Activated naive CD4-positive, alpha-beta T cell treated with anti-CD3 and anti-CD28 coated beads, Interleukin-2, amount 50 U/mL, for 24 hours (primary cell): Measurements from ENCODE around the gene PLA2G3.
"Not testable (repeated sequence)": the region's sequence is repeated elsewhere in the genome, so short reads cannot be mapped to it uniquely, and the experiment has no call there.

Experiments used
- H3K27ac Mint-ChIP-seq: one replicate; pipeline ENCODE4 v1.8.0; 2021; ENCODE audit warnings: mild to moderate bottlenecking, mixed read lengths
- H3K27me3 Mint-ChIP-seq: one replicate; pipeline ENCODE4 v1.8.0; 2021; ENCODE audit warnings: mixed read lengths
- H3K36me3 Mint-ChIP-seq: one replicate; pipeline ENCODE4 v1.8.0; 2021; ENCODE audit warnings: mixed read lengths
- H3K4me1 Mint-ChIP-seq: one replicate; pipeline ENCODE4 v1.8.0; 2021; ENCODE audit warnings: mixed read lengths
- H3K4me3 Mint-ChIP-seq: one replicate; pipeline ENCODE4 v1.8.0; 2021; ENCODE audit warnings: mild to moderate bottlenecking, mixed read lengths
- H3K9me3 Mint-ChIP-seq: one replicate; pipeline ENCODE4 v1.8.0; 2021; ENCODE audit warnings: mixed read lengths

PLA2G3 gene

DNA sequence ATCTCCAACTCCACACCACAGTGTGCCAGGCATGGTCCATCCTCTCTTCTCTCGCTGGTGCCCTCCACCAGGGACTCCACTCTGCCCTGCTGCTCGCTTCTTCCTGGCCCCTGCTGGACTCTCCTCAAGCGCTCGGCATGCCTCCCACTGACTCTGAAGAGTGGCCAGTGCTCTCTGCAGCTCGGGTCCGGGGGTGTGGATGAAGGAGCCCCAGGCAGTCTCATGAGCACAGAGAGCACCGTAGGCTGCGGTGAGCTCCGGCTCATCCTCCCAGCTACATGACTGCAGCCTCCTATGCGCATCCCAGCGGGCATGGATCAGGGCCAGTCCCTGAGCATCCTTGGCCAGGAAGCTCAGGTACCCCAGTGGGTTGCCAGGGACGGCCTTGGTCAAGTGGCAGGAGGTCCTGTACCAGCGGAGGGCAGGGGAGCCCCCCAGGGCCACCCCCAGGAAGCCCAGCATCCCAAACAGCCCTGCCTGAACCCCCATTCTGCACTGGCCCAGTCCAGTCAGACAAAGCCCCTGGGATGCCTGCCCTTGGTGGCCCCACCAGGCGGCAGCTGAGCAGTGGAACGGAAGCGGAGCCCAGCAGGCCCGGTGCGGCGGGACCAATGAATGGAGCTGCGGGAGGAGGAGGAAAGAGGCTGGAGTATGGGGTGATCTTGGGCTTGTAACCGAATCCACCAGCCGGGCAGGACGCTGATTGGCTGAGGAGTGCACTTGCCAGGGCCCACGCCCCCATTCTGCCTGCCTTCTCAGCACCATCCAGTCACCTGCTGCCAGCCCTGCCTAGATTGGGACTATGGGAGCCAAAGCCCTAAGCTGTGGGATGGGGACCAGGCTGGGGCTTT is at the start of gene PLA2G3:
PLA2G3 (minus strand) TSS at position 643 of the 851 bp plus-strand sequence; CDS start at position 489, 154 bp downstream.
- peaks cover 2% of the 10 kb centered on the region for H3K36me3 Mint-ChIP-seq
- H3K4me1 Mint-ChIP-seq: peaks cover 6% of the 10 kb centered on the region
- H3K9me3 Mint-ChIP-seq: peaks cover 3% of the 10 kb centered on the region
- no peak within 1 kb of the TSS for H3K27ac Mint-ChIP-seq
- H3K4me3 Mint-ChIP-seq: no peak within 1 kb of the TSS
- H3K27me3 Mint-ChIP-seq: no peaks in the 10 kb centered on the region

GRCh38 chr22:31187627-31188026 is 47.3 kb upstream of the PLA2G3 start:
- Mint-ChIP-seq H3K4me3 (no peak overlapping the region), H3K4me1 (no peaks in the 10 kb centered on the region), H3K36me3 (peaks cover 4% of the 10 kb centered on the region), H3K9me3 (no peaks in the 10 kb centered on the region), H3K27me3 (no peaks in the 10 kb centered on the region), H3K27ac (no peak overlapping the region)

DNA sequence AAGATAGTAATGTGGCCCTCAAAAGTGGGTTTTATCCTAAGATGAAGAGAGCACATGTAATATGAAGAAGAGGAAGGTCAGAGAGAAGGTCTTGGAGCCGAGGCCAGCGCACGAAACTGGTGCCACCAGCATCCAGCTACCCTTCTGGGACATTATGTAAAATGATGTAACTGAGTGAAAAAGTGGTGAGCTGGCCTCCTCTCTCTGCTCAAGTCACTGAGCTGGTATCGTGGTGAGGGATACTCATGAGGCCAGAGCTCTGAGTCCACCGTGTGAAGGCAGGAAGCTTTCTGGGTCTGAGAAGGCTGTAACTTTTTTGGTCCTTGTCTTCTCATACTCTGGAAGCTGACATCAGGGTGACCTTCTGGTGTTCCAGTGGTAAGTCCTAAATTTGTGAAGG is 44.7 kb upstream of the PLA2G3 start:
- Mint-ChIP-seq H3K27me3 (no peaks in the 10 kb centered on the region), H3K9me3 (no peaks in the 10 kb centered on the region), H3K27ac (no peak overlapping the region), H3K4me3 (no peak overlapping the region), H3K36me3 (peaks cover 9% of the 10 kb centered on the region), H3K4me1 (no peaks in the 10 kb centered on the region)

GRCh38 chr22:31184015-31184414 is 43.7 kb upstream of the PLA2G3 start:
- no peak overlapping the region for H3K4me3 Mint-ChIP-seq
- H3K4me1 Mint-ChIP-seq: peaks cover 8% of the 10 kb centered on the region
- no peak overlapping the region for H3K27ac Mint-ChIP-seq
- no peaks in the 10 kb centered on the region for H3K27me3 Mint-ChIP-seq
- H3K9me3 Mint-ChIP-seq: no peaks in the 10 kb centered on the region
- peaks cover 9% of the 10 kb centered on the region for H3K36me3 Mint-ChIP-seq

DNA sequence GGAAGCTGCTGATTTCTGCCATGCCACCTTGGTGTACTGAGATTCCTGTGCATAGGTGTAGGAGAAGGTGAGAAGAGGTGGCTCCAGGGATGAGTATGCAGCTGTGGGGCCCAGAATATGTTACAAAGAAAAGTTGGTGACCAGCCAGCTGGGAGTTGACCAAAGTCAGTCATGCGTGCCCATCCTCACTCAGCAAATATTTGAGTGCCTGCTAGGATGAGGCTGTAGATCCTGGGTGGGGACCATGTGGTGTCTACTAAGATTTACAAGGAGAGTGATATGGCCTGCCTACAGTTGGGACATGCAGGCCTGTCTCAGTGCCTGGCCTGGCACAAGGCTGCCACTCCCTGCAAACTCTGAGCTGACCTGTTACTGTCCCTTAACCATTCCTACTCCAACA is 39.0 kb upstream of the PLA2G3 start:
- Mint-ChIP-seq H3K4me1 (peaks cover 17% of the 10 kb centered on the region), H3K4me3 (no peak overlapping the region), H3K27ac (no peak overlapping the region), H3K9me3 (no peaks in the 10 kb centered on the region), H3K27me3 (no peaks in the 10 kb centered on the region), H3K36me3 (peaks cover 5% of the 10 kb centered on the region)

GRCh38 chr22:31178859-31179258 is 38.6 kb upstream of the PLA2G3 start:
- peaks cover 5% of the 10 kb centered on the region for H3K36me3 Mint-ChIP-seq
- H3K27me3 Mint-ChIP-seq: no peaks in the 10 kb centered on the region
- peaks cover 19% of the 10 kb centered on the region for H3K4me1 Mint-ChIP-seq
- no peak overlapping the region for H3K4me3 Mint-ChIP-seq
- H3K27ac Mint-ChIP-seq: no peak overlapping the region
- H3K9me3 Mint-ChIP-seq: no peaks in the 10 kb centered on the region

GRCh38 chr22:31177420-31178162 is 37.3 kb upstream of the PLA2G3 start:
- H3K4me1 Mint-ChIP-seq: peaks cover 32% of the 10 kb centered on the region
- H3K27me3 Mint-ChIP-seq: no peaks in the 10 kb centered on the region
- H3K4me3 Mint-ChIP-seq: no peak overlapping the region
- H3K9me3 Mint-ChIP-seq: no peaks in the 10 kb centered on the region
- peaks cover 5% of the 10 kb centered on the region for H3K36me3 Mint-ChIP-seq
- no peak overlapping the region for H3K27ac Mint-ChIP-seq

- H3K27me3 Mint-ChIP-seq: no peaks in the 10 kb centered on the region
- H3K36me3 Mint-ChIP-seq: peaks cover 5% of the 10 kb centered on the region
- H3K27ac Mint-ChIP-seq: no peak overlapping the region
- H3K4me3 Mint-ChIP-seq: no peak overlapping the region
- H3K9me3 Mint-ChIP-seq: no peaks in the 10 kb centered on the region
- peaks cover 32% of the 10 kb centered on the region for H3K4me1 Mint-ChIP-seq
Measured at GRCh38 chr22:31176923-31177322, 36.6 kb upstream of the PLA2G3 start.

DNA sequence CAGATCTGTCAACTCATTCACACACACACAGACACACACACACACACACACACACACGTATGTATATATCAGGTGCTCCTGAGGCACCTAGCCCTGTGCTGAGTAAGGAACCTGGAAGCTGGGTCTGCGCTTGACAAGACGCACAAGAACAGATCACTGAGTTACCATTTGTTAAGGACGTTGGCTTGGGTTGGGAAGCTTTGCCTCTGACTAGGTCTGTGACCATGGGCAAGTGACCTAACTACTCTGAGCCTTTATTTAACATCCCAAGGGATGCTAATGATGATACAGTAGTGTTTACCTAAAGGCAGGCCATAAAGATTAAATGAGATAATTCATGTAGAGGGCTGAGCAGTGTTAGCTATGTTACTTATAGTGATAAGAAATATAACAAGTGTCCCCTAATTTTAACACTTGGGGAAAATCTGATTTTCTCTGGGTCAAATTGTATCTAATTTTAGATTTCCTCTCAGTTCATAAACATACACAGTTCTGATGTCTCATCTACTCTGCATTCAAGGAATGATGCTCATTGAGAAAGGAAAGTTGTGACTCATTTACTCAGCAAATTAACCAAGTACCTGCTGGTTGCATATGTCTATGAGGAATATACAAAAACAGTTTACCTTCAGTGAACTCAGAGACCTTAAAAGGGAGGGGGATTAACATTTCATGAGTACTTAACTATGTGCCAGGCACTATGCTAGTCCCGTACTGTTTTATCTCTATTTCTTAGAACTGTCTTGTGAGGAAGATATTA is 33.3 kb upstream of the PLA2G3 start:
- Mint-ChIP-seq H3K36me3 (peaks cover 4% of the 10 kb centered on the region), H3K9me3 (no peaks in the 10 kb centered on the region), H3K27me3 (no peaks in the 10 kb centered on the region), H3K4me3 (peak overlapping the region; percentile 78), H3K4me1 (peaks cover 33% of the 10 kb centered on the region), H3K27ac (peak overlapping the region; percentile 90)

GRCh38 chr22:31171734-31172133 is 31.4 kb upstream of the PLA2G3 start:
- not testable (repeated sequence) for H3K4me3 Mint-ChIP-seq

DNA sequence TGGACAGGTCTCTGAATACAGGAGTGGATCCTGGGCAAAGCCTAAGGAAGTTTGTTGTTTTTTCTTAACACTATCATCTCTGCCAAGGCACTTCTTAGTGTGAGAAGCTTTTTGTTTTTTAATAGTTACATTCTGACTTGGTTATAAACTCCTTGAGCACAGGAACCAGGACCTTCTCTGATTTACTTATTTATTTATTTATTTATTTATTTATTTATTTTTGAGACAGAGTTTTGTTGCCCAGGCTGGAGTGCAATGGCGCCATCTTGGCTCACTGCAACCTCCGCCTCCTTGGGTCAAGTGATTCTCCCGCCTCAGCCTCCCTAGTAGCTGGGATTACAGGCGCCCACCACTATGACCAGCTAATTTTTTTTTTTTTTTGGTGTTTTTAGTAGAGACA is 30.7 kb upstream of the PLA2G3 start:
- Mint-ChIP-seq H3K36me3 (peaks cover 11% of the 10 kb centered on the region), H3K4me3 (no peak overlapping the region), H3K4me1 (peaks cover 41% of the 10 kb centered on the region), H3K27me3 (no peaks in the 10 kb centered on the region), H3K27ac (no peak overlapping the region), H3K9me3 (no peaks in the 10 kb centered on the region)

More at GRCh38 chr22:31171734-31172133, 31.4 kb upstream of the PLA2G3 start:
- H3K27me3 Mint-ChIP-seq, H3K9me3 Mint-ChIP-seq, H3K27ac Mint-ChIP-seq, H3K36me3 Mint-ChIP-seq: not testable (repeated sequence)
- peaks cover 38% of the 10 kb centered on the region for H3K4me1 Mint-ChIP-seq

- Mint-ChIP-seq H3K27me3 (no peaks in the 10 kb centered on the region), H3K4me3 (peak overlapping the region; percentile 100), H3K9me3 (no peaks in the 10 kb centered on the region), H3K36me3 (peaks cover 7% of the 10 kb centered on the region), H3K27ac (peak overlapping the region; percentile 84), H3K4me1 (peaks cover 49% of the 10 kb centered on the region)
Measured at GRCh38 chr22:31162015-31162765, 21.9 kb upstream of the PLA2G3 start.

- H3K4me3 Mint-ChIP-seq: peak overlapping the region; percentile 100
- H3K36me3 Mint-ChIP-seq: peaks cover 7% of the 10 kb centered on the region
- H3K27me3 Mint-ChIP-seq: no peaks in the 10 kb centered on the region
- H3K4me1 Mint-ChIP-seq: peaks cover 49% of the 10 kb centered on the region
- no peaks in the 10 kb centered on the region for H3K9me3 Mint-ChIP-seq
- no peak overlapping the region for H3K27ac Mint-ChIP-seq
Measured at GRCh38 chr22:31161386-31161785, 21.1 kb upstream of the PLA2G3 start.

DNA sequence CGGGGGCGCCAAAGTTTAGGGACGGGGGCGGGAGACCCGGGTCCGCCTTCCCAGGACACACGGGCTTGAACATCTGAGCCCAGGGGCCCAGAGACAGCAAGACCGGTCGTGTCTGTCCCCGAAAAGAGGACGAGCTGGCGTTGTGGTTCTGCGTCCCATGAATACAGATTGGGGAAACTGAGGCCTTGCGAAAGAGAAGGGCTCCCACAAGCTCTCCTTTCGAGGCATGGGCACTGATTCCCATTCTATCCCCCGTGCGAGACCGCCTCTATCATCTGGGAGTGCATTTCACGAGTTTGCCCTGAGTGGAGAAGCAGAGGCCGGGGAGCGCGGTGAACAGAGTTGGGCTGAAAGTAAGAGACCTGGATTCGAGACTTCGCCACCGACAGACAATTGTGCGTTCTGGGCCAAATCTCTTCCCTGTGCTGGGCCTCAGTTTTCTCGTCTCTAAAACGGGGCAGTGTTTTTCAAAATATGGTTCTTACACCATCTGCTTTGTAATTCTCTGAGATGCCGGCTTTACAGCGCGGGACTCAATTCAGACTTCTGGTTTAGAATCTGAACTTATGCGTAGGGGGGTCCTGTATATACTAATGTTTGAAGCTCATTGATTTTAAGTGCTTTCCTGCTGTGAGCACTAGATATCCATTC is 20.1 kb upstream of the PLA2G3 start:
- Mint-ChIP-seq H3K4me1 (peaks cover 44% of the 10 kb centered on the region), H3K4me3 (peak overlapping the region; percentile 100)

More for the DNA sequence above, 20.1 kb upstream of the PLA2G3 start:
- H3K27ac Mint-ChIP-seq: peak overlapping the region; percentile 100
- H3K27me3 Mint-ChIP-seq: no peaks in the 10 kb centered on the region
- H3K9me3 Mint-ChIP-seq: no peaks in the 10 kb centered on the region
- peaks cover 3% of the 10 kb centered on the region for H3K36me3 Mint-ChIP-seq
